SU-DHL-6 (cell line): ENCODE data around the gene SLC6A11.

ENCODE experiments used
- CTCF ChIP-seq: fragments of 200-600 bp; sonication (generic); IDR thresholded peaks from one replicate; pipeline ENCODE4 v1.5.1; 2017; ENCODE audit warnings: antibody characterized with exemption, mild to moderate bottlenecking, low read length, moderate library complexity; ENCODE audit not compliant: insufficient read depth, poor library complexity, severe bottlenecking
- EZH2phosphoT487 ChIP-seq: fragments of 200-600 bp; sonication (generic), shearing (Covaris generic); conservative IDR thresholded peaks from 2 replicates; pipeline ENCODE4 v1.6.1; 2018; ENCODE audit warnings: mild to moderate bottlenecking, antibody characterized with exemption, low read length, moderate library complexity, mixed read lengths

DNA sequence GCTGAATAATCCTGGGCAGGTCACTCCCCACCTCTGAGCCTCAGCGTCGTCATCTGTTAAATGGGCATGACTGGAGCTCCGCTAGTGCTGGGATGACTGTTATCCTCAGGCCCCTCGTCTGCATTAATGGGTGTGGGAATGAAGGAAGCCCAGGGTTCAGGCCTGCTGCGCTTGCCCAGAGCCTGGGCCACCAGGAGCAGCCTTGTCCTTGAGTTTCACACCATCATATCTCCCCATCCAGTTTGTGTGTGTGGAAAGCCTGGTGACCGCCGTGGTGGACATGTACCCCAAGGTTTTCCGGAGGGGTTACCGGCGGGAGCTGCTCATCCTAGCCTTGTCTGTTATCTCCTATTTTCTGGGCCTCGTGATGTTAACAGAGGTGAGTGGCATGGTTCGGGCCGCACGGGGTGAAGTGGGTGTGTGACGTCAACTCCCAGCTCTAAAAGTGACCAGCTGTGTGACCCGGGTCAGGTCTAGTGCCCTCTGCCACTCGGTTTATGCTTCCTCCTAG lies 113.0 kb downstream of the SLC6A11 start:
- no peak for TF ChIP-seq CTCF
- TF ChIP-seq EZH2phosphoT487 = no peak
